ENCODE measurements around the gene ART1.
A peak's percentile ranks its signal among the peaks of the same experiment; 100 is the strongest.

Gene ART1

GRCh38 chr11:3637201-3637600, 7.7 kb upstream of the ART1 start:
- no peak for TF ChIP-seq CTCF (IDR thresholded peaks at IDR 0.05; ENCODE audit: unreplicated experiment in 3 of 3)
- H3K9me3 Mint-ChIP-seq = no peaks in the 10 kb centered on the region
- no peaks in the 10 kb centered on the region for H3K36me3 Mint-ChIP-seq (ENCODE audit: low read depth)
- H3K4me1 Mint-ChIP-seq = no peaks in the 10 kb centered on the region
- no peak overlapping the region for H3K4me3 Mint-ChIP-seq
- no peaks in the 10 kb centered on the region for H3K27me3 Mint-ChIP-seq (ENCODE audit: low read depth)
- H3K27ac Mint-ChIP-seq = no peak overlapping the region

GRCh38 chr11:3638513-3638912, 6.4 kb upstream of the ART1 start:
- no peak overlapping the region for H3K27ac Mint-ChIP-seq
- TF ChIP-seq CTCF (IDR thresholded peaks at IDR 0.05; ENCODE audit: unreplicated experiment in 3 of 3) = no peak
- no peaks in the 10 kb centered on the region for H3K27me3 Mint-ChIP-seq (ENCODE audit: low read depth)
- H3K4me1 Mint-ChIP-seq = peaks cover 5% of the 10 kb centered on the region
- no peak overlapping the region for H3K4me3 Mint-ChIP-seq
- no peaks in the 10 kb centered on the region for H3K36me3 Mint-ChIP-seq (ENCODE audit: low read depth)
- no peaks in the 10 kb centered on the region for H3K9me3 Mint-ChIP-seq

- Mint-ChIP-seq H3K4me1 (peaks cover 11% of the 10 kb centered on the region), H3K27me3 (ENCODE audit: low read depth) (no peaks in the 10 kb centered on the region), H3K27ac (no peak overlapping the region)
Observed at GRCh38 chr11:3639841-3640240, 5.1 kb upstream of the ART1 start.

GRCh38 chr11:3641191-3641590, 3.7 kb upstream of the ART1 start:
- Mint-ChIP-seq H3K27ac (peak overlapping the region in 1 of 3 experiments; percentile 49), H3K4me3 (peak overlapping the region; percentile 83 to 90 (median 87)), H3K36me3 (ENCODE audit: low read depth) (no peaks in the 10 kb centered on the region), H3K27me3 (ENCODE audit: low read depth) (peaks cover 8% of the 10 kb centered on the region), H3K4me1 (peaks cover 14% of the 10 kb centered on the region), H3K9me3 (peaks cover 6% of the 10 kb centered on the region)
- TF ChIP-seq CTCF (IDR thresholded peaks at IDR 0.05; ENCODE audit: unreplicated experiment in 3 of 3) = no peak

More at GRCh38 chr11:3639841-3640240, 5.1 kb upstream of the ART1 start:
- peaks cover 6% of the 10 kb centered on the region for H3K9me3 Mint-ChIP-seq
- no peak for TF ChIP-seq CTCF (IDR thresholded peaks at IDR 0.05; ENCODE audit: unreplicated experiment in 3 of 3)
- peak overlapping the region in 1 of 3 experiments; percentile 43 for H3K4me3 Mint-ChIP-seq
- H3K36me3 Mint-ChIP-seq (ENCODE audit: low read depth) = no peaks in the 10 kb centered on the region

GRCh38 chr11:3641701-3642070, 3.2 kb upstream of the ART1 start, which contains the start of gene ART5:
Gene ART5 (minus strand): TSS chr11:3641992. CDS start chr11:3641862, 130 bp downstream.
- Mint-ChIP-seq H3K36me3 (ENCODE audit: low read depth) (no peaks in the 10 kb centered on the region), H3K4me3 (peak within 1 kb of the TSS; percentile 87 to 90 (median 90)), H3K27ac (peak within 1 kb of the TSS; percentile 4 to 93 (median 85)), H3K27me3 (ENCODE audit: low read depth) (peaks cover 11% of the 10 kb centered on the region), H3K4me1 (peaks cover 14% of the 10 kb centered on the region), H3K9me3 (peaks cover 6% of the 10 kb centered on the region)
- TF ChIP-seq CTCF (IDR thresholded peaks at IDR 0.05; ENCODE audit: unreplicated experiment in 3 of 3) = no peak
